Upper lobe of left lung (tissue), 4 donors: ENCODE data around the gene PSMD5.

ENCODE experiments used
- EP300 ChIP-seq, 4 donors: sonication (generic); formaldehyde crosslinking; IDR thresholded peaks; one replicate each; pipeline ENCODE4 v1.5.1; 2017; ENCODE audit warnings: antibody characterized with exemption in 4 of 4, control low read depth in 2 of 4
- POLR2A ChIP-seq, 4 donors: fragments of 450-650 bp; IDR thresholded peaks; one replicate each; pipeline ENCODE4 v1.5.1; 2016 to 2017; ENCODE audit warnings: antibody characterized with exemption in 4 of 4, mild to moderate bottlenecking in 2 of 4
- POLR2AphosphoS5 ChIP-seq, 2 donors: sonication (generic); formaldehyde crosslinking; IDR thresholded peaks; one replicate each; pipeline ENCODE4 v1.5.1; 2017; ENCODE audit warnings: antibody characterized with exemption in 2 of 2
- TF ChIP-seq, protein P1 (sequence below), 6 experiments: fragments of 450-650 bp in 4 of 6; fragments of 200-600 bp in 2 of 6; sonication (generic) in 2 of 6; IDR thresholded peaks; one replicate each; pipeline ENCODE4 v1.5.1; 2016 to 2019; ENCODE audit warnings: antibody characterized with exemption in 6 of 6

DNA sequence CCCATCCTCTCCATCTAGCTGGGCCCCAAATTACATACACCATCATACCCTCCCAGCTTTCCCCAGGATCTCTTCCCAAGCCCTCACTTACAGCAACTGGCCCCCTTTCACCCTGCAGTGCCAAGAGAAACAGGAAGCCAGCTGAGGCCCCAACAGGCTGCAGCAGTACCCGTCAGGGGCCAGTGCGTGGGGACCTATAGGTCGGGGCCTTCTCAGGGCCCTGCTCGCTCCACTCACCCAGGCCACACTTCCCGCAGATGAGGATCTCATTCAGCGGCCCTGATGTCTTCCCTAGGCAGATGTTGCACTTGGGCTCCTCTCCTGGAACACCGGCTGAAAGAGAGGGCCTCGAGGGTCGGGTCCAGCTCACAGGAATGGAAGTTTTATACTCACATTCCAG is 27.5 kb upstream of the PSMD5 start:
- TF ChIP-seq POLR2A (IDR thresholded peaks at IDR 0.05) (no peak), EP300 (IDR thresholded peaks at IDR 0.05) (no peak), POLR2AphosphoS5 (IDR thresholded peaks at IDR 0.05) (no peak)
- TF ChIP-seq, protein P1, sequence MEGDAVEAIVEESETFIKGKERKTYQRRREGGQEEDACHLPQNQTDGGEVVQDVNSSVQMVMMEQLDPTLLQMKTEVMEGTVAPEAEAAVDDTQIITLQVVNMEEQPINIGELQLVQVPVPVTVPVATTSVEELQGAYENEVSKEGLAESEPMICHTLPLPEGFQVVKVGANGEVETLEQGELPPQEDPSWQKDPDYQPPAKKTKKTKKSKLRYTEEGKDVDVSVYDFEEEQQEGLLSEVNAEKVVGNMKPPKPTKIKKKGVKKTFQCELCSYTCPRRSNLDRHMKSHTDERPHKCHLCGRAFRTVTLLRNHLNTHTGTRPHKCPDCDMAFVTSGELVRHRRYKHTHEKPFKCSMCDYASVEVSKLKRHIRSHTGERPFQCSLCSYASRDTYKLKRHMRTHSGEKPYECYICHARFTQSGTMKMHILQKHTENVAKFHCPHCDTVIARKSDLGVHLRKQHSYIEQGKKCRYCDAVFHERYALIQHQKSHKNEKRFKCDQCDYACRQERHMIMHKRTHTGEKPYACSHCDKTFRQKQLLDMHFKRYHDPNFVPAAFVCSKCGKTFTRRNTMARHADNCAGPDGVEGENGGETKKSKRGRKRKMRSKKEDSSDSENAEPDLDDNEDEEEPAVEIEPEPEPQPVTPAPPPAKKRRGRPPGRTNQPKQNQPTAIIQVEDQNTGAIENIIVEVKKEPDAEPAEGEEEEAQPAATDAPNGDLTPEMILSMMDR (IDR thresholded peaks at IDR 0.05), result no peak
